Measurements from ENCODE around the gene BRICD5.

Gene BRICD5

DNA sequence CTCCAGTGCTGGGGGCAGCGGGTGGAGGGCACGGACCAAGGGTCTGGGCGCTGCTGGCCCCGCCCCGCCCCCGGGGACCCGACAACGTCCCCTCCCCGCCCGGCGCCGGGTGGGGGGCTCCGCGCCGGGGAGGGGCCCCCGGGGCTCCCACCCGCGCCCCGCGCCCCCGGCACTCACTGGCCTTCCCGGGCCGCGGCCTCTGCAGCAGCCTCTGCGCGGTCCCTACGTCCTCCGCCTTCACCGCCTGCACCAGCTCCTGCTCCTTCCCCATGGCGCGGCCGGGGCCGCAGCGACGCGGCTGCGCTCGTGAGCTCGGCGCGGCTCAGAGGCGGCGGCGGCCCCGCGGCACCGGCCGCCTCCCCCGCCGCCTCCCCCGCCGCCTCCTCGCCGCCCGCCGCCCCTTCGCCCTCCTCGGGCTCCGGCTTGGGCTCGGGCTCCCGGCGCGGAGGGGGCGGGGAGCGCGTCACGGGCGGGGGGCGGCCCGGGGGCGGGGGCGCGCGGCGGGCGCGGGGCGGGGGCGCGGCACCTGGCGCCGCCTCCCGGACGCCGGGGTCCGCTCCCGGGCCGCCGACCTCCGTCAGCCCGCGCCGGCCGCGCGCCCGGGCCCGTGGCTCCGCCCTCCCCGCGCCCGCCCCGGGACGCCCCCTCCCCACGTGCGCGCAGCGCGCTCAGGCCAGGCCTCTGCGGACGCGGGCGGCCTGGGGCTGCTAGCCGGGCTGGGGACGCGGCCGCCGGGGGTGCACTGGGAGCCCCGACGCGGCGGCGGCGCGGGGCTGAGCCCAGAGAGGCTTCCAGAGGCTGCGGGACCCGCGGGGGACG lies 14.3 kb downstream of the BRICD5 start, which contains the start of gene CASKIN1:
CASKIN1 (minus strand) TSS at position 444 of the 819 bp plus-strand sequence; CDS start at position 271, 173 bp downstream.
- peak; percentile 23 to 61 for DNase-seq

DNA sequence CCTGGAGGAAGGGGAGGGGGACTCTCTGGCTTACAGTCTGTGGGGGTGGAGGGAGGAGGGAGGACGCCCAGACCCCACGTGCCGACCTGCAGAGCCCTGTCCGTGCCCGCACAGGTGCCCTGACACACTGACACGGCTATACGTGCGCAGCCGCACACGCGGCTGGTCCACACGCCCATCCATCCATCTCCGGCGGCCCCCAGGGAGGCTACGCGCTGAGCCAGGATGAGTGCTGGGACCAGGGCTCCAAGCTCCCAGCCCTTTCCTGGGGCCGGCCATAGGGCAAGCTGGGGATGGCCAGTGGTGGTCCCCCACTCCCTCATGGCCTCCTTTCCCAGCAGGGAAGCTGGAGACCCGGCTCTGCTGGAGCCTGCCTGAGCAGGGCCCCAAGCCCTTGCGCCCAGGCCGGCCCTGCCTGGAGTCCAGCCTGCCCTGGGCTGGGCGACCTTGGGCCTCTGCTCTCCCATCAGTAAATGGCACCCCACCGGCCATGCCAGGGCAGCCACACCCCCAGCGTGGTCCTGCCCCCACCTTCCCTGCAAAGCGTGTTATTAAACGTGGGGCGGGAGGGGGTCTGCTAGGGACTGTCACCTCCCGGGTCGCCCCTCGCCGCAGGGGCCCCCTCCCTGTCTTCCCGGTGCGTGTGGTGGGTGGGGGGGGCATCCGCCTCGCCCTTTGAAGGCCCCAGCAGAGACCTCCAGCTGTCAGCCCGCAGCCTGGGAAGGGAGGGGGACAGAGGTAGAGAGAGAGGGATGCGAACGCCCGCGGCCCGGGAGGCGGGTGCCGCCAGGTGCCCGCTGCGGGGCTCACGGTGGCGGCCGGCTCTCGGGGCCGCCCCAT lies 15.1 kb downstream of the BRICD5 start:
- DNase-seq = no peak

DNA sequence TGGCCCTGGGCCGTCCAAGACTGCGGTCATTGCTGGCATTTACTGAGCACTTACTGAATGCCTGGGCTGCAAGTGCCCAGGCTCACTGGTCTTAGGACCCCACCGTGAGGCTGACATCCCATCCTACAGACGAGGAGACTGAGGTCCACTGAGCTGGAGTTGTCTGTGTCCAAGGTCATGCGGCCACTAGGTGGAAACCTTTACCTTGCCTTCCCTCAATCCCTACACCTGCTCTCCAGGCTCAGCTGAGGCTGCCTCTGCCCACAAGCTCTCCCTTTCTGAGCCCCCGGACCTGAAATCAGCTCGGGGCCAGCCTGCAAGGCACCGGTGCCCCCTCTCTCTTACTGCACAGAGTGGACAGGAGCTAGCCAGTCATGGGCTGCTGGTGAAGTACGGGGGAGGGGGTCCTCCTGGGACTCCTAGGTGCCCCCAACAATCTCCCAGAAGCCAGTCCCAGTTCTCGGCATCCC lies 15.8 kb downstream of the BRICD5 start:
- DNase-seq = peak; percentile 37 to 41

DNA sequence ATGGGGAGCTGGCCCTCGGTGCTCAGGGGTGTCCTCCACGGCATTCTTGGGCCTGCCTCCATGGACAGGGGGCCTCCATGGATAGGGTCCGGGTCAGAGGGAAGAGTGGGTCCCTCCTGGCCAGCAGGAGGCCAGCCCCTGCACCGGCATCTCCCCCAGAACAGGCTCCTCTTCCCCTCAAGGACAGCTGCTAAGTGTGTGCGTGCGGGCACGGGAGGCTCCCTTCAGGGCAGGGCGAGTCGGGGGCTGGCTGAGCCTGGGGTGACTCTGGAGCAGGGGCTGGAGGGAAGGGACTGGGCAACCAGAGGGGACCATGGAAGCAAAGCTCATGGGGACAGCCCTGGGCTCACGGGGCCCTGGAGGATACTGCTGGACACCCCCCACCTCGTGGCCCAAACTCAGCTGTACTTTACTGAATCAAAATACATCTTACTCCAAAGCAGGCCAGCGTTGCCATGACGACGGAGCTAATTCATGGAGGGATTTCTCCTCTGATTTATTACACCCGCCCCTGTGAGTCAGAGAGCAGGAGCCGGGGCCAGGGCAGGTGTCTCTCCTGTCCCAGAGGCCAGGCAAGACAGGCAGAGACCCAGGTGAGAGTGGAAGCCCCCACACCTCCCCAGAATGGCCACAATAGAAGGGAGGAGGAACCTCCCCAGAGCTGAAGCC lies 16.4 kb downstream of the BRICD5 start:
- DNase-seq = no peak

DNA sequence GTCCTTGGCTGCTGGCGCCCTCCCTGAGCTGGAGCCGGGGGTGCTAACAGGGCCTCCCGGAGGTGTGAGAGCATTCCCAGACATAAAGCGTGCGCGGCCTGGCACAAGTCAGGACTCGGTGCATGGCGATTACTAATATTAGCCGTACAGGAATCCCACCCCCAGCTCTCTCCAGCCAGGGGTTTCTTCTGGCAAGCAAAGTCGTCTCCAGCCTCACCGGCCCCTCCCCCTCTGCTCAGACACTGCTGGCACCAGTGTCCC lies 19.3 kb downstream of the BRICD5 start:
- DNase-seq = no peak

DNA sequence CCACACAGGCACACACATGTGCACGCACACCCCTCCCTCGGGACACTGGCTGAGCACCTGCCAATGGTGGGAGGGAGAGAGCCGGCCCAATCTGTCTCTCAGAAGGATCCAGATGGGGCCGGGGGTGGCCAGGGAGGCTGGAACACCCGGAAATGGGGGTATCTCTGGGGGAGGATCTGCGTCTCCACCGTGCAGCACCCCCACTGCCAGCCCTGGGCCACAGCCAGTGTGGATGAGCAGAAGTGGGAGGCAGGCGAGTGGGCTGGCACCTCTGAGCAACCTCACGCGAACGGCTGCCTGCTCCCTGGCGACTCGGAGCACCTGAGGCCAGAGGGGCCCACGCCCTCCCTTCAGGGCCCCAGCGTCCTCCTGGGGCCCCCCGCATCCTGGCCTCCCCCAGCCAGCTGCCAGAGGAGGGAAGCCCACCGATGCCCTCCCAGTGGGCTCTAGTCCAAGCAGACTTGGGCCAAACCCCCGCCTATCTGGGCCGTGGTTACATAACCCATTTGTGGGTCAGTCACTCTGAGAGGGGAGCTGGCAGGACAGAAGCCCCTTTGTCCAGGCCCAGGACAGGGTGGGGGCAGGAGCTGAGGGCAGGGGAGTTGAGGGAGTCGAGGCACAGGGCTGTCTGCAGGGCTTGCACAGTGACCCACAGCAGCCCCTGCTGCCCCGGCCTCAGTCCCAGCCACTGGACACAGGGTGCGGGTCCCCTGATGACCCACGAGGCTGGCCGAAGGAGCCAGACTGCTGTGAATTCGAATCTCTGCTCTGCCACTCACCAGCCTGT lies 19.8 kb downstream of the BRICD5 start:
- no peak for DNase-seq

DNA sequence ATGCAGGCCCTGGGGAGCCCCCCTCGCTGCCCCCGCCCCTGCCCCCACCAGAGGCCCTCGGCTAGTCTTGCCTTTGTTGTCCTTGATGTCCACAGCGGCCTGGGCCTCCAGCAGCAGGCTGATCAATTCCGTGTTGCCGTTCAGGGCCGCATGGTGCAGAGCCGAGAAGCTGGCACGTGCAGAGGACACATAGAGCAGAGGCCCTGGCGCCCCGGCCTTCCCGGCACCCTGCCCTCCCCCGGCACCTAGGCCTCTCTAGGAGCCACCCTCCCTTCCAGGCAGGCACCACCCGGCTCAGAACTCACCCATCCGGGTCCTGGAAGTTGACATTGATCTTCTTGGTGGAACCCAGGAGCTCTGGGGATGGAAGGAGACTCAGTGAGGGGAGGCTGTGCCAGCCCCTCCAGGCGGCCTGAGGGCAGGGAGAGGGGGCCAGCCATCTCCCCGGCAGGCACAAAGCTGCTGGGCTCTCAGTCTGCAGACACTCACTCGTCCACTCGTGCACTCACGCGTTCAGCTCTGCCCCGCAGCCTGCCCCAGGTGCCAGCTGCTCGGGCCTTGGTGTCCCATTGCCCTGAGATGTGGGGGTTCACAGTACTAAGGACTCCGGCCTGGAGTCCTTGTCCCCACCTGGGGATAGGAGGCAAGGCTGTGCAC lies 20.5 kb downstream of the BRICD5 start:
- DNase-seq = no peak

DNA sequence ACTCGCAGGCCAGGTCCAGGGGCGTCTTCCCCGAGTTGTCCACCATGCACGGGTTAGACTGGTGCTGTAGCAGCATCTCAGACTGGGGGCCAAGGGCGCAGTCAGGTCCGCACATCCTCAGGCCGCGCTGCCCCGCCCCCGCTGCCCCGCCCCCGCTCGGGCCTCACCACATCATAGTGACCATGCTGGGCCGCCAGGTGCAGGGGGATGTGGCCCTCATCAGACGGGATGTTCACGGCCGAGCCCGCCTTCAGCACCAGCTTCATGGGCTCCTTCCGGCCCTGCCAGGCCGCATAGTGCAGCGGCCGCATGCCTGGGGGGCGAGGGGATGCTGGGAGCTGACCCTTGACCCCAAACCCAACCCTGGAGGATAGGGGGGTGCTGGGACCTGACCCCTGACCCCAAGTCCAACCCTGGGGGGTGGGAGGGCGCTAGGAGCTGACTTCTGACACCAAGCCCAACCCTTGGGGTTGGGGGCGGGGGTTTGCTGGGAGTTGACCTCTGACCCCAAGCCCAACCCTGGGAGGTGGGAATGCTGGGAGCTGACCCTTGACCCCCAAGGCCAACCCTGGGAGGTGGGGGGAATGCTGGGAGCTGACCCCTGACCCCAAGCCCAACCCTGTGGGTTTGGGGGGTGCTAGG lies 21.3 kb downstream of the BRICD5 start:
- DNase-seq = no peak

DNA sequence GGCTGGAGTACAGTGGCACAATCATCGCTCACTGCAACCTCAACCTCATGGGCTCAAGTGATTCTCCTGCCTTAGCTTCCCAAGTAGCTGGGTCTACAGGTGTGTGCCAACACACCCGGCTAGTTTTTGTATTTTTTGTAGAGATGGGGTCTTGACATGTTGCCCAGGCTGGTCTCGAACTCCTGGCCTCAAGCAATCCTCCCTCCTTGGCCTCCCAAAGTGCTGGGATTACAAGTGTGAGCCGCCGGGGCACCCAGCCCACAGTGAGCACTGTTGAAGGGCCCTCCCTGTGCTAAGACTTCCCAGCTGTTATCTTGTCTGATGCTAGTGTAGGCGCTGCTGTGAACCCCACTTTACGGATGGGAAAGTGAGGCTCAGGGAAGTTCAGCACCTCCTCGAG lies 22.3 kb downstream of the BRICD5 start:
- DNase-seq = no peak

DNA sequence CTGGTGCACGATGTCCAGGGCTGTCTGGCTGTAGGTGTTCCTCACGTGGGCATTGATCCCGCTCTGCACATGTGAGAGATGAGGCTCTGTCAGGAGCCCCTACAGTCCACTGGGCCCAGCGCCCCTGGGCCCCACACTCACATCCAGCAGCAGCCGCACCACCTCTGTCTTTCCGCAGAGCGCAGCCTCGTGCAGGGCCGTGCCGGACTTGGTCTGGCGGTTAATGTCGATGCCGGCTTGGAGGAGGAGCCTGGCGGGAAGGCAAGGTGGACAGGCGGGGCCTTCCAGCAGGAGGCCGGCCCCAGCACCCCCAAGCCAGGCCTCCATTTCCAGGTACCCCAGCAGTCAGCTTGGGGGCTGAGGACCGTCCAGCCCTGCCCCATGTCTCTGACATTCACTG lies 23.5 kb downstream of the BRICD5 start:
- DNase-seq = no peak

DNA sequence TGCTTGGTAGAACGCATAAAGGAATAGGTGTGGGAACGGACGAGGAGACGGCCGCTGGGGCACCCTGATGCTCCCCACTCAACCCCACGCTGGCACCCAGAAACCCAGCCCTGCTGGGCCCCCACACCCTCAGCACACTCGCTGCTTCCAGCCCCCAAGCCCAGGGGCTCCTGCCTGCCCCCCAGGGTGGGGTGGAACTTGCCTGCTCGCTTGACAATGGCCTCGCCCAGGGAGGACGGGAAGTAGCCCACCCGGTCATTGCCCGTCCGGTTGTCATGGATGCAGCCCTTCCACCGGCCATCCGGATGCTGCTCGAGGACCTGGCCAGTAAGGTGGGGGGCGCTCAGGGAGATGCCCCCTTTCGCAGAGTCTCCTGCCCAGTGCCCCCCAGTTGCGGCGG lies 24.2 kb downstream of the BRICD5 start:
- DNase-seq = no peak

DNA sequence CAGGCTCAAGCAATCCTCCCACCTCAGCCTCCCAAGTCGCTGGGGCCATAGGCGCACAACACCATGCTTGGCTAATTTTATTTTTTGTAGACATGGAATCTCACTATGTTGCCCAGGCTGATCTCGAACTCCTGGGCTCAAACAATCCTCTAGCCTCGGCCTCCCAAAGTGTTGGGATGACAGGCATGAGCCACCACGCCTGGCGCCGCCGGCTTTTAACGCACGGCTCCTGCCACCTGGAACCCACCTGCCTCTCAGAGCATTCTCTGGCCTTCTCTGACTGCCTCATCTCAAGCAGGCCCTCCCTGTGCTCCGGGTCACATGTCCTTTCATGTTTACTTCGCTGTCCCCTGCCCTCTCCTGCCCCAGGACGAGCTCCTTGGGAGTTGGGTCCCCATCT lies 24.6 kb downstream of the BRICD5 start:
- DNase-seq = no peak

DNA sequence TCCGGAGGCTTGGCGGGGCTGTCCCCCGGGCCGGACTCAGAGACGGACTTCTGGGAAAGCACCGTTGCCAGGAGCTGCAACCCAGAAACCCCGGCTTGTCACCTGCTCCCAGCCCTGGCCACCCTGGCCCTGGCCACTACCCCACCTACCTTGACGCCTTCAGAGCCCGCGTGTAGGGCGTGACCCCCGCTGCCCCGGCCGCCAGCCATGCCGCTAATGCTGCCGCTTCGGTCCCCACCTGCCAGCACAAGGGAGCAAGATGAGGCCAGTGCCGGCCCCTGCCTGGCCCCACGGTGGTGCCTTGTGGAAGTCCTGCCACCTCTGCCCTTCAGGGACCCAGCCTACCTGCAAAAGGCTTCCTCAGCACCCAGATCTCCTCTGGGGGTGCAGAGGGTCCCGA lies 25.7 kb downstream of the BRICD5 start:
- no peak for DNase-seq

DNA sequence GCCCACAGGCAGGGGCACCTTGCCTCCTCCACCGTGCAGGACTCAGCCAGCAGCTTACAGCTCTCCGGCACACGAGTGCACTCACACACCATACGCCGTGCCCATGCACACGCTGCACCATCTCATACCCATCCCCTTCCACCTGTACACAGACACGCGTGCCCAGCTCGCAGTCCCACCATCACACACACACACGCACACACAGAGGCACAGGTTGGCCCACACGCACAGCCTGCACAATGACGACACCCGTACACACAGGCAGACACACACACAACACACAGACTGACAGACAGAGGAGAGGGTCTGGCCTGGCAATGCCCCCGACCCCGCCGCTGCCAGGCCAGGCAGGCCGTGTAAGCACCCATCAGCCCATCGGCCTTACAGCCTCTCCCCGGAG lies 26.3 kb downstream of the BRICD5 start:
- DNase-seq = no peak

DNA sequence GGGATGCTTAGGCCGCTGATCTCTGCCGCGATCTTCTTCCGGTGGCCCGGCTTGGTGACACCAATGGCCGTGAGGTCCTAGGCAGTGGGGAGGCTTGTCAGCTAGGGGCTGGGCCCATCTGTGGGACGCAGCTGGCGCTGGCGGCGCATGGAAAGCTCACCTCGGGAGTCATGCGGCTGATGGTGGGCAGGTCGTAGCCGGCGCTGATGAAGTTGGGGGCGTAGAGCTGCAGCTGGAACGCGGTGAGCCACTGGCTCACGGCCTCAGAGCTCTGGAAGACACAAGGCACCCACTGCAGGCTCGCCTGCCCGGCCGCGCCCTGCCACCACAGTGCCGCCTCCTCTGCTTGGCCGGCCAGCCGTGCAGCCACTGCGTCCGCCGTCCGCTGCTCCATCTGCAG lies 27.0 kb downstream of the BRICD5 start:
- no peak for DNase-seq

DNA sequence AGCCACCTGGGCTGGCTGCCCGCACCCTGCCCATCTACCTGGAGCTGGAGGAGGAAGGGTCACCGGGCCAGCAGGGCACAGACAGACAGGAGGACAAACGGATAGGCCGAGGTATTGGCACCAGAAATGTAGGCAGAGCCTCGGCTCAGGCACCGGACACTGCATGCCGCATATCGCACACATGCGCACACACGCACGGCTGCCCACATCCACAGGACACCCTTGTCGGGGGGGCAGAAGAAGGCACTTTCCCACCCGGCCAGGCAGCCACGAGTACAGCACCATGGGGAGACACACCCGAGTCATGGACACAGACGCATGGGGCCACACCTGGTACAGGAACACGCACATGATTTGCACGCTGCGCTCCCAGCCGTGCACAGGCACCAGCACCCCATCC lies 28.7 kb downstream of the BRICD5 start:
- DNase-seq = no peak

DNA sequence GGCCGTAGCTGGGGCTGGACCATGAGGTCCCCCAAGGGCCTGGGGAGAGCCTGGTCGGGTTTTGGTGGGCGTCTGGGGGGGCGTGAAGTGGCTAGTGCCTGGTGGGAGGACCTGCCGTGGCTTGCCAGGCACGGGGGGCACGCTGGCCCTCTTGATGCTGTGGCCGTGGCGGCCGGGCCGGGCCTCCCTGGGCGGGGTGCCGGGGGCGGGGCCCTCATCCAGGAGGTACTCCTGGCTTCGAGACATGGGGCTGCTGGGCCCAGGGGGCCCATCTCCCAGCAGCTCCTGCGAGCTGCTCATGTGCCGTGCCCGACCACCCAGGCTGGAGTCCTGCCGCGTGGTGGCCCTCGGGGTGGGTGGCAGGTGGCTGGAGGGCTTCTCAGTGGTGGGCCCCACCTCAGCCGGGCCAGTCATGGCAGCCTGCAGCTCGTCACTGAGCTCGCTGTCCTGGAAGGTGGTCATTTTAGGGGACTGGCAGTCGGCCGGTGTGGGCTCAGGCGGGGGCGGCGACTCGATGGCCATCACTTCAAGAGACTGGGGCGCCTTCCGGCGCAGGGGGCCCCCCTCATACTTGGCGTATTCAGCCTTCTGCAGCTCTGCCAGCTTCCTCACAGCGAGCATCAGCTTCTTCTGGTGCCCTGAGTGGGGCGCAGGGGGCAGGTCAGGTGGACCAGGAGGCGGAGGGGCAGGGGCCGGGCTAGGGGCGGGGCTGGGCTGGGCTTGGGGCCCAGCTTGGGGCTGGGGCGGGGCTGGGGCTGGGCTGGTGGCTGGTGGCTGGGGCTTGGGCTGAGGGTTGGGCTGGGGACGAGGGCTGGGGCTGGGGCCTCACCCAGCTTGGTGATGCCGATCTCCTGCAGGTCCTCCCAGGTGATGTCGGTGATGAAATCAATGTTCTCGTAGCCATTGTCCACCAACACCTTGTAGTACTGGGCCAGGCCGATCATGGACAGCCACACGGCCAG lies 29.4 kb downstream of the BRICD5 start:
- no peak for DNase-seq

DNA sequence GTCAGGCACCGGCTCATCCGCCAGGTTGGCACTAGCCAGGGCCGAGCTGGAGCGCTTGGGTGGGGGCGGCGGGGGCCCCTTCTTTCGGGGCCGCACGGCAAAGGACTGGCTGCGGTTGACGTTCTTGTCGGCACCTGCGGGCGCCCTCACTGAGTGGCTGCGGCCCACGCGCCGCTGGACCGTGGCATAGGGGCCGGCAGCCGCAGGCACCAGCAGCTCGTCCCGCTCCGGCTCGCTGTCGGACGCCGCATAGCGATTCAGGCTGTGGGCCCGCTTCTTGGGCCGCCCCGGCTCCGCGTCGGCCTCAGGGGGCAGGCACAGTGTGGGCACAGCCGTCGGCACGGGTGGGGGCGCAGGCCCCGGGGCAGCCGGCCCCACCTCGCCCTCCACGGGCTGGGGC lies 30.2 kb downstream of the BRICD5 start:
- DNase-seq = no peak

DNA sequence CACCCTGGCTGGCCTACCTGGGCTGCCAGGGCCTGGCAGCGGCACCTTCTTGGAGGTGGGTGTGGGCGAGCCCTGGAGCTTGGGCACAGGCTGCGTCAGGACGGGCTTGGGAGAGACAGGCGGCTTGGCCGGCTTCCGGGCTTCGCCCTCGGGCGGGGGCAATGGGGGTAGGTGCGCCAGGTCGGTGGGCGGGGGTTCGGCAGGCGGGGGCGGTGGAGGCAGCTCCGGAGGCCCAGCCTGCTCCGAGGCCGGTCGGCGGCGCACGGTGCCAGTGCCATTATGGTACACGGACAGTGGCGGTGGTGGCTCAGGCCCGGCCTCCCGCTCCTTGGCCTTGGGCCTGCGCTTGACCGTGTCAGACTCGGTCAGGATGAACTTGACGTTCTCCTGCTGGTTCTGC lies 31.1 kb downstream of the BRICD5 start:
- no peak for DNase-seq

DNA sequence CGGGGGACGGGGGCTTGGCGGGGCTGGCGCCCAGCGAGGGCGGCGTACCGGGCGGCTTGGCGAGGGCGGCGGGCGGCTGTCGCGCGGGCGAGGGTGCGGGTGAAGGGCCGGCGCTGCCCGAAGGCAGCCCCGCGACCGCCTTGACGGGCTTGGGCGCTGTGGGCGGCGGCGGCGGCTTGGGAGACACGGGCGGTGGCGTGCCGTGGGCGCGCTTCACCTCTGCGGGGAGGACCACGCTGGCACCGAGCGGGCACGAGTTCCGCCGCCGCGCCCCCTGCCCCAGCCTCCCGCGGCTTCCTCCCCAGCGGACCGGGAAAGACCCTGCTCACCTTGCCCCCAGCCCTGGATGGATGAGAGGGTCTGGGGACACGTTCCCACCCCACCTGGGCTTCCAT lies 31.6 kb downstream of the BRICD5 start:
- DNase-seq = no peak

Measured in NCI-H1930 (cell line).